Measurements from ENCODE around the gene ZDHHC7.

Gene ZDHHC7

GRCh38 chr16:84999857-85000480 lies 11.4 kb downstream of the ZDHHC7 start:
- Mint-ChIP-seq H3K27ac (no peak overlapping the region), H3K4me3 (no peak overlapping the region), H3K36me3 (ENCODE audit: low read depth) (peaks cover 29% of the 10 kb centered on the region), H3K4me1 (ENCODE audit: low read depth) (peaks cover 51% of the 10 kb centered on the region), H3K27me3 (no peaks in the 10 kb centered on the region), H3K9me3 (no peaks in the 10 kb centered on the region)

DNA sequence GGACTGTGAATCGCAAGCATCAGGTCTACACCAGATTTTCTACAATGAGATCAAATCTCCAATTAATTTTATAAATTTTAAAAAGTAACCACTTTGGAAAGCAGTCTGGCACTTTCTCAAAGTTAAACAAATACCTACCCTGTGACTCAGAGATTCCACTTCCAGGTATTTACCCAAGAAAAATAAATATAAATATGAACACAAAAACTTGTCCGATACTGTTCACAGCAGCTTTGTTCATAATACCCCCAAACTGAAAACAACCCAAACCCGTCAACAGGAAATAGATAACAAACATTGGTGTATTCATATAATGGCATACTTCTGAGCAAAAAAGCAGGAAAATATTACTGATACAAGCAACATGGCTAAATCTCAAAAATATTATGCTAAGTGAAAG lies 12.1 kb downstream of the ZDHHC7 start:
- peaks cover 45% of the 10 kb centered on the region for H3K4me1 Mint-ChIP-seq (ENCODE audit: low read depth)
- no peaks in the 10 kb centered on the region for H3K27me3 Mint-ChIP-seq
- peak overlapping the region; percentile 52 for H3K27ac Mint-ChIP-seq

DNA sequence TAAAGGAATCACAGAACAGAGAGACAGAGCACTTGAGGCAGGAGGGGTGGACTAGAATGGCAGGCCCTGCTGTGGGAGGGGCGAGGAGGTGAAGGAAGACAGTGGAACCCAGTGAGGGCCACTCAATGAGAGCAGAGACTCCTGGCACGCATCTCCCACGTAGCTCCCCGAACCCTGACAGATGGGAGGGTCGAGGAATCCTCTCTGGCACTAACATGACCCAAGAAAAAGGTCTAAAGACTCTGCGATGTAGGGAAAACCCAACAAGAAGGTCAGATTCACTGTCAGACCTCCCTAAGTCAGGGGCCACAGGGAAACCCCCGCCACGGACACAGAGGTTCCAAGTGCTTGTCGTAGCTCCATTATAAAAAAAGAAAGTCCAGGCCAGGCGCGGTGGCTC lies 15.0 kb downstream of the ZDHHC7 start:
- no peak overlapping the region for H3K4me3 Mint-ChIP-seq
- H3K9me3 Mint-ChIP-seq: no peaks in the 10 kb centered on the region
- H3K4me1 Mint-ChIP-seq (ENCODE audit: low read depth): peaks cover 20% of the 10 kb centered on the region
- peaks cover 48% of the 10 kb centered on the region for H3K36me3 Mint-ChIP-seq (ENCODE audit: low read depth)
- no peak overlapping the region for H3K27ac Mint-ChIP-seq
- no peaks in the 10 kb centered on the region for H3K27me3 Mint-ChIP-seq

More for the DNA sequence above, 12.1 kb downstream of the ZDHHC7 start:
- Mint-ChIP-seq H3K4me3 (no peak overlapping the region), H3K9me3 (no peaks in the 10 kb centered on the region), H3K36me3 (ENCODE audit: low read depth) (peaks cover 37% of the 10 kb centered on the region)

DNA sequence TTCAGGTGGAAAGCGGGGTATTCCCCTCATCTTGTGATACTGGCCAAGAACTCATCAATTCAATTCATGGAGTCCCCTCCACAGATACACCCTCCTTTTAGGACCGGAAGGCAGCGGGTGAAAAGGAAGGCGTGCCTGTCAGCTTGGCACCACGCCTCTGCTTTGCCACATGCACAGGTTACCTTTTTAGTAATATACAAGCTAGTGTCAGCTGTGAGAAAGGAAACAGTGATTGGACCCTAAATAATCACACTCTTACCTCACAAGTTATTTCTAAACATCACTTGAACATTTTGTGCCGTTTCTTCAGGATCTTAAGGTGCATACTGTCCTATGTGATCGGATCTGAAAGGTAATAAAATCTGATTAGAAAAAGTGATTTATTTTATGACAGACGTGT lies 15.7 kb downstream of the ZDHHC7 start:
- H3K4me1 Mint-ChIP-seq (ENCODE audit: low read depth): peaks cover 20% of the 10 kb centered on the region

GRCh38 chr16:84993926-84994325 lies 17.4 kb downstream of the ZDHHC7 start:
- Mint-ChIP-seq H3K27me3 (no peaks in the 10 kb centered on the region), H3K4me1 (ENCODE audit: low read depth) (peaks cover 16% of the 10 kb centered on the region), H3K4me3 (no peak overlapping the region), H3K9me3 (no peaks in the 10 kb centered on the region), H3K36me3 (ENCODE audit: low read depth) (peaks cover 54% of the 10 kb centered on the region), H3K27ac (no peak overlapping the region)

More for the DNA sequence above, 15.7 kb downstream of the ZDHHC7 start:
- no peaks in the 10 kb centered on the region for H3K27me3 Mint-ChIP-seq
- peaks cover 48% of the 10 kb centered on the region for H3K36me3 Mint-ChIP-seq (ENCODE audit: low read depth)
- H3K4me3 Mint-ChIP-seq: no peak overlapping the region
- H3K27ac Mint-ChIP-seq: no peak overlapping the region
- H3K9me3 Mint-ChIP-seq: no peaks in the 10 kb centered on the region

DNA sequence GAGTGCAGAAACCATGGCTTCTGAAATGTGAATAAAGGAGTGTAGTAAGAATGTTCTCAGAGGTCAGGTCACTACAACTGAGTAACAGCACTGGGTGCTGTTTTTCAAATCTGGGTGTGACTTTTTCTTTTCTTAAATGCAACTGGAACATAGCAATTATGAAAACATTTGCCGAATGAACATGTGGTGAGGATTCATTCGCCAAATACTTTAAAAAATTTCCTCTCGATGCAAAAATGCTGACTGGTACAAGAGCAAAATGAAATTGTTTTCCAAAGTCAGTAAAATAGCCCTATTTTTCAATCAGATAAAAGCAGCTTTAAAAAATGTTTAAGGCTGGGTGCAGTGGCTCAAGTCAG lies 18.6 kb downstream of the ZDHHC7 start:
- H3K36me3 Mint-ChIP-seq (ENCODE audit: low read depth): peaks cover 64% of the 10 kb centered on the region
- H3K27me3 Mint-ChIP-seq: no peaks in the 10 kb centered on the region
- peaks cover 16% of the 10 kb centered on the region for H3K4me1 Mint-ChIP-seq (ENCODE audit: low read depth)
- H3K4me3 Mint-ChIP-seq: no peak overlapping the region
- no peaks in the 10 kb centered on the region for H3K9me3 Mint-ChIP-seq
- no peak overlapping the region for H3K27ac Mint-ChIP-seq

GRCh38 chr16:84990782-84991181 lies 20.6 kb downstream of the ZDHHC7 start:
- peaks cover 12% of the 10 kb centered on the region for H3K4me1 Mint-ChIP-seq (ENCODE audit: low read depth)
- no peak overlapping the region for H3K27ac Mint-ChIP-seq
- peaks cover 67% of the 10 kb centered on the region for H3K36me3 Mint-ChIP-seq (ENCODE audit: low read depth)
- no peak overlapping the region for H3K4me3 Mint-ChIP-seq
- no peaks in the 10 kb centered on the region for H3K9me3 Mint-ChIP-seq
- no peaks in the 10 kb centered on the region for H3K27me3 Mint-ChIP-seq

DNA sequence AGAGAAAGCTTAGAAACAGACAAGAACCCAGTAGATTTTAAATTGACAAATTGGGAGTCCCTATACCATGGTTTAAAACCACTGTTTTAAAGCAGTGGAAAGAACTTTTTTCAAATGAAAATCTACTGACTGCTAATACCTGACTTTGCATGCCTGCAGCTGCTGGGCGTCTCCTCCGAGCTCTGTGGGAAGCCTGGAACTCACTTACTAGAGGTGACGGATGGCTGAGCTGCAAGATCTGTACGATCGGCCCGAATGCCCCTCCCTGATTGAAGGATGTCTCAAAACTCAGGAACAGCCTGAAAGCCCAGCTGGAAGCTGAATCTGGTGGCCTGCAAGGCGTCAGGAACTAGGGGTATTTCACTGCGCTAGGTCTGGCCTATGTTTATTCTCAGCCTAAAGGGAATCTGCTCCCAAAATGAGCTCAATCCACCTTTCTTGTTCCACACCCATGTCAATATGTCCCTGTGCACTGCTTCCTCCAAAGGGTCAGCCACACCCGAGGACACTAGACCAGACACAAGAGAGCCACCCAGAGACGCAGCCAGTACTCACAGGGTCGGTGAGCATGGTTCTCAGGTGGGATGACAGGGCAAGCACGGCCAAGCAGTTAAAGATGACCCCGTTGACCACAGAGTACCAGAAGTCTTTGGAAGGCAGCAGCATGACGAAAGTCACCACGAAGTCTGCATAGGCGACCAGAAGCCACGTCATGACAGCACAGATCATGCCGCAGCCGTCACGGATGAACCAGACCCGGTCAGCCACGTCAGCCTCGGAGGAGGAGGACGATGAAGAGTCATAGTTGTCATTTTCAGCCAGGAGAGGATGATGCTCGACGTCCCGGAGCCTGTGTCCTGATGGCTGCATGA lies 21.4 kb downstream of the ZDHHC7 start:
- Mint-ChIP-seq H3K9me3 (no peaks in the 10 kb centered on the region), H3K27ac (no peak overlapping the region), H3K36me3 (ENCODE audit: low read depth) (peaks cover 67% of the 10 kb centered on the region), H3K4me3 (no peak overlapping the region), H3K27me3 (no peaks in the 10 kb centered on the region), H3K4me1 (ENCODE audit: low read depth) (peaks cover 10% of the 10 kb centered on the region)

GRCh38 chr16:84988328-84989080 lies 22.8 kb downstream of the ZDHHC7 start:
- Mint-ChIP-seq H3K4me3 (no peak overlapping the region), H3K9me3 (no peaks in the 10 kb centered on the region), H3K27ac (no peak overlapping the region), H3K27me3 (no peaks in the 10 kb centered on the region), H3K36me3 (ENCODE audit: low read depth) (peaks cover 55% of the 10 kb centered on the region), H3K4me1 (ENCODE audit: low read depth) (peaks cover 10% of the 10 kb centered on the region)

- H3K27ac Mint-ChIP-seq: no peak overlapping the region
- no peak overlapping the region for H3K4me3 Mint-ChIP-seq
- H3K27me3 Mint-ChIP-seq: no peaks in the 10 kb centered on the region
- H3K4me1 Mint-ChIP-seq (ENCODE audit: low read depth): peaks cover 10% of the 10 kb centered on the region
- H3K9me3 Mint-ChIP-seq: no peaks in the 10 kb centered on the region
- peaks cover 48% of the 10 kb centered on the region for H3K36me3 Mint-ChIP-seq (ENCODE audit: low read depth)
These were observed 24.5 kb downstream of the ZDHHC7 start for GRCh38 chr16:84986879-84987278.

DNA sequence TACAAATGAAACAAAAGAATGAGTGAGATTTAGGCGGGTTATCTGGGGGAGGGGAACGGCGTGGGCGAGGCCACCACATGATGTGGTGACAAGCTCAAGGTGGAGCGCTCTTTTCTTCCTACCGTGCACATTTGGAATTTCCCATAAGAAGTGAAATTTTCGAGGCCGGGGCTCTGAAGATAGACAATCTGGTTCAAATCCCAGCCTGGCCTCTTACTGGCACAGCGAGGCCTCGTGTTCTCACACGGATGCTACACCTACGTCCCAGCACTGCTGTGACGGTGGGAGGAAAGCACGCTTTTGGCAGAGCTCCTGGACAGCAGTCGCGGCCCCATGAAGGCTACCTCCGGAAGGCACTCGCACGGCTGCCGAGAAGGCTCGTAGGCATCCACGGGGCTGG lies 25.2 kb downstream of the ZDHHC7 start:
- no peak overlapping the region for H3K27ac Mint-ChIP-seq
- peaks cover 53% of the 10 kb centered on the region for H3K36me3 Mint-ChIP-seq (ENCODE audit: low read depth)
- no peaks in the 10 kb centered on the region for H3K27me3 Mint-ChIP-seq
- H3K4me3 Mint-ChIP-seq: no peak overlapping the region
- H3K9me3 Mint-ChIP-seq: no peaks in the 10 kb centered on the region
- H3K4me1 Mint-ChIP-seq (ENCODE audit: low read depth): peaks cover 10% of the 10 kb centered on the region

DNA sequence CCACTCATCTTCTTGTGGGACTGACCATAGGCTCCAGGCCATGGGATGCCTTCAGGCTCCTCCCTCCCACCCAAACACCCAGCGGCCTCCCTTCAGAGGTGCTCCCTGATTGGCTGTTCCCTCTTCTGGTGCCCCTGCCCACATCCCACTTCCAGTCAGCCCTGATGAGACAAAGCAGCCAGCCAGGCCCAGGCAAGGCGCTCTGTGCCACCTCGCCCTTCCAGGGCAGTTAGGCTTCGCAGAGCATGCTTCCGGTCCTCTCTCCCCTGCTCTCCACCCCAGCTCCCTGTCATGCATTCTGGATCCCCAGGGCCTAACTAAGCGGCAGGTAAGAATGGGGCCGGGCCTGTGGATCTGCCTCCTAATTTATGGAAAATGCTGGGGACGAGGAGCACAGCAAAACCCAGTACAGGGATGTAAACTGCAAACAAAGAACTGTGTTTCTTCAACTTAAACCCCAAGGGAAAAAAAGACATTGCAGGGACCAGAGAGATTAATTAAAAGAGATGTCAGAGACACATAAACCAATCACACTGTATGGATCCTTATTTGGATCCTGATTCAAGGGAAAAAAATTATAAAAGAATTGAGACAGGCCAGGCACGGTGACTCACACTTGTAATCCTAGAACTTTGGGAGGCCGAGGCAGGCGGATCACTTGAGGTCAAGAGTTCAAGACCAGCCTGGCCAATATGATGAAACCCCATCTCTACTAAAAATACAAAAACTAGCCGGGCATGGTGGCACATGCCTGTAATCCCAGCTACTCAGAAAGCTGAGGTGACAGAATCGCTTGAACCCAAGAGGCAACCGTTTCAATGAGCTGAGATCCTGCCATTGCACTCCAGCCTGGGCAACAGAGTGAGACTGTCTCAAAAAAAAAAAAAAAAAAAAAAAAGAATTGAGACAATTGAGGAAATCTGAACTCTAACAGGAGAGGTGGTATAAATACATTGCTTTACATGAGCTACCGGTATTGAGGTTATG lies 26.0 kb downstream of the ZDHHC7 start:
- no peaks in the 10 kb centered on the region for H3K27me3 Mint-ChIP-seq
- peaks cover 10% of the 10 kb centered on the region for H3K4me1 Mint-ChIP-seq (ENCODE audit: low read depth)
- peaks cover 53% of the 10 kb centered on the region for H3K36me3 Mint-ChIP-seq (ENCODE audit: low read depth)
- no peak overlapping the region for H3K4me3 Mint-ChIP-seq
- H3K9me3 Mint-ChIP-seq: no peaks in the 10 kb centered on the region
- H3K27ac Mint-ChIP-seq: no peak overlapping the region

DNA sequence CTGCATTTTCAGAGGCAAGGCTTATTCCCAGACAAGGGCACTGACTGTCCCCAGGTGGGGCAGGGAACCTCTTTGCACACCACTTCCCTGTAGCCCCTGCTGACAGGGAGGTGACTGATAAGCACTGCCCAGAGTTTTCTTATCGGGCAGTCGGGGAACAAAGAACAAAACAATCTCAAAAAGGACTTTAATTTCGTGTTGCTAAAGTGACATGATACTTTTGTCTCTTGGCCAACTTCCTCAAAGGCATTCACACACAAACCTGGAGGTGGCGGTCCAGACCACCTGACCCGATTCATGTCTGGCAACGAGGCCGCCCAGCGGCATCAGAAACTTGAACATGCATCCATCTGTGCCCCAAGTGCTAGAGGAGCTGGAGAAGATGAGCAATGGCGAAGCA lies 28.9 kb downstream of the ZDHHC7 start:
- peaks cover 10% of the 10 kb centered on the region for H3K4me1 Mint-ChIP-seq (ENCODE audit: low read depth)
- H3K36me3 Mint-ChIP-seq (ENCODE audit: low read depth): peaks cover 50% of the 10 kb centered on the region
- H3K27ac Mint-ChIP-seq: no peak overlapping the region
- no peak overlapping the region for H3K4me3 Mint-ChIP-seq
- H3K27me3 Mint-ChIP-seq: no peaks in the 10 kb centered on the region
- no peaks in the 10 kb centered on the region for H3K9me3 Mint-ChIP-seq

DNA sequence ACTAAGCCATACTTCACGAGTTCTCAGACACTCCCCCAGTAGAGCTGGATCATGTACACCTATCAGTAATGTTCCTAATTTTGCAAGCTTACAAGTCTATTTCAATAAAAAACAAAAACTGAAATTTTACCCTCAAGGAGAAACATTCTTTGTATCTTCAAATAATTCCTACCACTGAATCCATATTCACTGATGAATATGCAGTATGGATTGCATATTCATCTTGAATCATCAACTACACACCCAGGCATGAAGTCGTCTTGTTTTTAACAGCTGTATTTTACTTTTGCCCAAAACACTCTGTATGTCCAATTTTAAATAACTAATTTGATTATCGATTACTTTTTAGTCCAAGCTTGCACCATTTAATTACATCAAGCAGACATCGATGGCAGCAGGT lies 31.8 kb downstream of the ZDHHC7 start:
- Mint-ChIP-seq H3K4me3 (no peak overlapping the region), H3K4me1 (ENCODE audit: low read depth) (no peaks in the 10 kb centered on the region), H3K27ac (no peak overlapping the region), H3K9me3 (no peaks in the 10 kb centered on the region), H3K36me3 (ENCODE audit: low read depth) (peaks cover 55% of the 10 kb centered on the region), H3K27me3 (no peaks in the 10 kb centered on the region)

All from stimulated activated naive CD8-positive, alpha-beta T cell treated with anti-CD3 and anti-CD28 coated beads, Interleukin-15, Interleukin-2, amounts not matched to agents 100 ng/mL and 50 ng/mL, for 24 hours (primary cell).